ENCODE measurements around the gene OR11H6.
"Not testable (repeated sequence)": the region's sequence is repeated elsewhere in the genome, so short reads cannot be mapped to it uniquely, and the experiment has no call there.

The OR11H6 gene

DNA sequence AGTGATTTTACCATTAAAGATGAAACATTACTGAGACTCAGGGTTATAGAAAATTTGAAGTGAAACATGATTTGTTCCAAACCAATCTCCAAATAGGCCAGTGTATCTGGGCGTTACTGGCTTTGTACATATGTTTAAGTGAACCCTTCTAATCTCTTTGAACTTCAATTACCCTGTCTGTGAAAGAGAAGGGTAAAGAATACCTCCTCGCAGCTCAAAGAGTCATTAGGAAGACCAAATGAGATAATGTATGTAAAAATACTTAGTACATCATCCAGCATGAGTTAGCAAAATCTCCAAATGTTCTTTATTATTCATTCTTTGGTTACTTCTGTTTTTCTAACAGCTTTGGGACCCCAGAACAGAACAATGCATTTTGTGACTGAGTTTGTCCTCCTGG, at the start of gene OR11H6:
Gene OR11H6 (plus strand): TSS at position 301 of the 400 bp plus-strand sequence. CDS start 0 bp downstream, at position 301.
- no peak for DNase-seq (ENCODE audit: low spot score)

GRCh38 chr14:20174205-20174604, 49.3 kb upstream of the OR11H6 start:
- not testable (repeated sequence) for DNase-seq (ENCODE audit: low spot score)

DNA sequence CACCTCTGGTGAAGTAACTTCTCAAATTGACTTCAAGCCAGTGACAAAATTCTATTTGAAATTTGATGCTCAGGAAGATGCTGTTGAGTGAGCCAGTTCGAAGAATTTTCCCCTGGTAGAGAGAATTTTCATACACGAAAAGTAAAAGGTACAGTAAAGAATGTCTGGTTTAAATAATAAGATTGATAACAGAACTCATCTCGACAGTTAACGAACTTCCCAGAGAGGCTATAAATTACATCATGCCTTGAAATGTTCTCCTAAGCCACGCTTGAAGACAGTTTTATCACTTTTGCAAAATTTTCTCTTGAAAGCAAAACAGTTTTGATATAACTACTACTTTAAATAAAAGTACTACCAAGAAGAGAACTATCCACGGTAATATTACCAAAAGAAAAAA, 47.2 kb upstream of the OR11H6 start:
- no peak for DNase-seq (ENCODE audit: low spot score)

DNA sequence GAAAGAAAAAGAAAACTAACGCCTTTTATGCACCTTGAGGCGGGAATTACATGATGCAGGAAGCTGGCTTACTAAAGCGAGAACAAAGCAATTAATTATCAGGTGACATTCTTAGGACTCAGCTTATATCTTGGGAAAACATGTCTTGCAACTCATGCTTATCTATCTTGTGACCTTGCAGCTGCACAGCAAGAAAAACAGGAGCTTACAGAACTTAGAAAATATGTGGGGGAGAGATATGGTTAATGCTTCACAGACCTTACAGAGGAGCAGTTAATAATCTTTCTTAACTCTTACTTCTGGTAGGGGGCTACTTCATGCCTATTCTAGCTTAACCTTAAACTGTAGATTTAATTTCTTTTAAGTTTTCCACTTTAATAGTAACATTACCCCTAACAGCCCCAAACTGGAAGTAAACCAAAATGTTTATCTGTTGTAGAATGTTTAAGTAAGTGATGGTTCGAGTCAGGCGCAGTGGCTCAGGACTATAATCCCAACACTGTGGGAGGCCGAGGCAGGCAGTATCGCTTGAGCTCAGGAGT, 46.0 kb upstream of the OR11H6 start:
- no peak for DNase-seq (ENCODE audit: low spot score)

GRCh38 chr14:20179218-20179617, 44.3 kb upstream of the OR11H6 start:
- DNase-seq (ENCODE audit: low spot score): no peak

DNA sequence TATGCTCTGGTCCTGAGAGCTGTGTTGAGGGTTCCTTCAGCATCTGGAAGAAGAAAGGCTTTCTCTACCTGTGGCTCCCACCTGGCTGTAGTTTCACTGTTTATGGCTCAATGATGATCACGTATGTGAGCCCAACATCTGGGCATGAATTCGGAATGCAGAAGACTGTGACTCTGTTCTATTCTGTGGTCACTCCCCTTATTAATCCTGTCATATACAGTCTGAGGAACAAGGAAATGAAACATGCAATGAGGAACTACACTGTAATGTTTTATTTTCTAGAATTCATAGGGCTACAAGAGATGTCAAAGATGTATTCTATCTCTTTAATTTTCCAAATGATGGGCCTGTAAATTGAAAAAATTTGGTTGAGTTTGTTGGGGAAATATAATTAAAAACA, 43.6 kb upstream of the OR11H6 start:
- no peak for DNase-seq (ENCODE audit: low spot score)

GRCh38 chr14:20180486-20180885, 43.0 kb upstream of the OR11H6 start:
- no peak for DNase-seq (ENCODE audit: low spot score)

DNA sequence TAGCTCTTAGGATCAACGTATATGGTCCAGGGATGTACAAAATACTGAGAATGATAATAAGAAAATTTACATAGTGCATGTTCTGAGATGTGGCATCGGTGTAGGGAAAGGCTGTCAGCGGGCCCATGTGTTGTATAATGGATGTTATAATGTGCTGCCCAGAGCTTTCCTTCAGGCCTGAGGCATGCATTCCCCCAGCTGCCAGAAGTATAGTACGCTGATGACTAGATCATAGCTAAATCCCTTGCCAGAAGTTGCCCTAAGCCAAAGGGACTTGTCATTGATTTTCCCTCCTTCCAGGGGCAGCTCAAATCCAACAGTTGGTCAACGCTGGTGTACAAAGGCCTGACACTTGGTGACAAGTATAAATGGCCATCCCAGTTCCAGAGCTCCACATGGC, 39.3 kb upstream of the OR11H6 start:
- no peak for DNase-seq (ENCODE audit: low spot score)

DNA sequence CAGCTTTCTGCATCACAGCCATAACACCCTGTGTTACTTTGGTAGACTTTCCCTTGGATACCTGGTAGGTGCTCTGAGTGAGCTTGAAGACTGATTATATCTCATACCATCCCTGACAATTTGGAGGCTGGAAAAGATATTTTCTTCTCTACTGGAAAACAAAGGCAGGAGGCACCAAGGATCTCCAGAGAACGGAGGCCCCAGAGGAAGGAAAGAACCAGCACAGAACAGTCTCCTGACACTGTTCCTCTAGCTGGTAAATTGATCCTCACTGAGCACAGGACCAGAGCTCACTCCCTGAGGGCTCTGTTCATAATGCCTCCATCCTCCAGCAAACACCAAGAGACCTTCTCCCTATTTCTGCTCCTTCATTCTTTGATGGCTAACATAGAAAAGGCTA, 32.9 kb upstream of the OR11H6 start, which contains the start of gene OR11G2:
Gene OR11G2 (plus strand): TSS at position 301 of the 400 bp plus-strand sequence. CDS start 6,542 bp downstream, outside the sequence.
- DNase-seq (ENCODE audit: low spot score): no peak

- DNase-seq (ENCODE audit: low spot score): no peak
Observed at GRCh38 chr14:20191396-20191795, 32.1 kb upstream of the OR11H6 start.

- peak; percentile 6 for DNase-seq (ENCODE audit: low spot score)
Observed at GRCh38 chr14:20194101-20194500, 29.4 kb upstream of the OR11H6 start.

- not testable (repeated sequence) for DNase-seq (ENCODE audit: low spot score)
Observed at GRCh38 chr14:20195170-20195569, 28.3 kb upstream of the OR11H6 start.

GRCh38 chr14:20195911-20196310, 27.6 kb upstream of the OR11H6 start:
- no peak for DNase-seq (ENCODE audit: low spot score)

DNA sequence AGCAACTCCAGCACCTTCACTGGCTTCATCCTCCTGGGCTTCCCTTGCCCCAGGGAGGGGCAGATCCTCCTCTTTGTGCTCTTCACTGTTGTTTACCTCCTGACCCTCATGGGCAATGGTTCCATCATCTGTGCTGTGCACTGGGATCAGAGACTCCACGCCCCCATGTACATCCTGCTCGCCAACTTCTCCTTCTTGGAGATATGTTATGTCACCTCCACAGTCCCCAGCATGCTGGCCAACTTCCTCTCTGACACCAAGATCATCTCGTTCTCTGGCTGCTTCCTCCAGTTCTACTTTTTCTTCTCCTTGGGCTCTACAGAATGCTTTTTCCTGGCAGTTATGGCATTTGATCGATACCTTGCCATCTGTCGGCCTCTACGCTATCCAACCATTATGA, 26.1 kb upstream of the OR11H6 start:
- DNase-seq (ENCODE audit: low spot score): no peak

- DNase-seq (ENCODE audit: low spot score): peak; percentile 5
Observed at GRCh38 chr14:20198991-20199390, 24.5 kb upstream of the OR11H6 start.

DNA sequence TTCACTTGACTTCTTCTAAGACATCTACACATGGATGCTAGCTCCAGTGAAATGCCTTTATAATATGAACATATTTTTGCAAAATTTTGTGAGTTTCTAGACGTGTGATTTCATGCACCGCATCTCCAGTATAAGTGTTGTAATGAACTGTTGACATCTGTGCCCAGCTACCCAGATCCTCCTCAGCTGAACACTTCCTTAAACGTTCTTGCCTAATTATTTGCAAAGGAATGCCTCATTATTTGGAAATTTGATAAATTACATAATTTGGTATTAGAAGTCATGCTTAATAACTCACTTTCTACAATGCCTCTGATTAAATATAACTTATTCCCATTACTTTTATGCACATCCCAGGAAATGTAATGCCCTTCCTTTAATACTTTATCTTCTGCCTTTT, 18.8 kb upstream of the OR11H6 start:
- DNase-seq (ENCODE audit: low spot score): no peak

GRCh38 chr14:20209595-20209994, 13.9 kb upstream of the OR11H6 start:
- DNase-seq (ENCODE audit: low spot score): no peak

- DNase-seq (ENCODE audit: low spot score): not testable (repeated sequence)
Observed at GRCh38 chr14:20212406-20212805, 11.1 kb upstream of the OR11H6 start.

DNA sequence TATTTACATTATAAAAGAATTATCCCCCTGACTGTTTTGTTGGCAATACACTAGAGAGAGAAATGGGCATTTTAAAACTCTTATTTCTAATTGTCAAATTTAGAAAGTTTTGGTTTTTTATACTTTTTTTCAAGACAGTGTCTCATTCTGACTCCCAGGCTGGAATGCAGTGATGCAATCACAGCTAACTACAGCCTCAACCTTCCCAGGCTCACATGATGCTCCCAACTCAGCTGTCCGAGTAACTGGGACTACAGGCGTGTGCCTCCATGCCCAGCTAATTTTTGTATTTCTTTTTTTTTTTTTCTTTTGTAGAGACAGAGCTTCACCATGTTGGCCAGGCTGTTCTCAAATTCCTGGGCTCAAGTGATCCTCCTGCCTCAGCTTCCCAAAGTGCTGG, 8.3 kb upstream of the OR11H6 start:
- DNase-seq (ENCODE audit: low spot score): no peak

DNA sequence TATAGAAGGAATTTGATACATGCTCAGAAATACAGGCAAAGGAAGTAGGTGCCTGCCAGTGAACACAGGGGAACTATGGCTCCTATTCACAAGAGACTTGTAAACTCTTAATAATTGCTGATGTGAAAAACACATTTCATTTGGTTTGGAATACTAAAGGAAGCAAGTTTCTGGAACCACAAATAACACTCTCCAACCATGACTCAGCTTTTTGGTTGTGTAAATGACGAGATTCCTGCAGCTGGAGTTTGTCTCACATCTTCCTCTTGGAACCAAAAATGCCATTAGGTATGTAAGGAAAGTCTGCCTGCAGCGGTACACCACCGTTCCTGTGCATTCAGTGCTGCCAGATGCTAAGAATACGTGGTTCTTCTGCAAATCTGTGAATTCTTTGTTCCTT, 4.5 kb upstream of the OR11H6 start:
- no peak for DNase-seq (ENCODE audit: low spot score)

- no peak for DNase-seq (ENCODE audit: low spot score)
Observed at GRCh38 chr14:20228681-20229080, 5.2 kb downstream of the OR11H6 start, which contains the start of gene OR11H7. OR11H7 (plus strand) TSS chr14:20228981.

DNA sequence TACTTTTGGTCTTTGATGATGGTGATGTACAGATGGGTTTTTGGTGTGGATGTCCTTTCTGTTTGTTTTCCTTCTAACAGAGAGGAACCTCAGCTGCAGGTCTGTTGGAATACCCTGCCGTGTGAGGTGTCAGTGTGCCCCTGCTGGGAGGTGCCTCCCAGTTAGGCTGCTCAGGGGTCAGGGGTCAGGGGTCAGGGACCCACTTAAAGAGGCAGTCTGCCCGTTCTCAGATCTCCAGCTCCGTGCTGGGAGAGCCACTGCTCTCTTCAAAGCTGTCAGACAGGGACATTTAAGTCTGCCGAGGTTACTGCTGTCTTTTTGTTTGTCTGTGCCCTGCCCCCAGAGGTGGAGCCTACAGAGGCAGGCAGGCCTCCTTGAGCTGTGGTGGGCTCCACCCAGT, 11.9 kb downstream of the OR11H6 start:
- not testable (repeated sequence) for DNase-seq (ENCODE audit: low spot score)

- no peak for DNase-seq (ENCODE audit: low spot score)
Observed at GRCh38 chr14:20247646-20248246, 24.2 kb downstream of the OR11H6 start.

GRCh38 chr14:20262642-20263128, 39.2 kb downstream of the OR11H6 start:
- no peak for DNase-seq (ENCODE audit: low spot score)

Data from putamen (tissue), 1 donor.